HCT116 (cell line): Measurements from ENCODE around the gene B4GALT3. TPM values are rescaled to one million over a fixed set of nuclear protein-coding genes. Genes with fewer than 3 reads are reported as not detected.

ENCODE experiments used
- ATAC-seq: fragments of 200-7000 bp; cut with Tn5 transposase; 2 replicates; pipeline ENCODE4 v1.9.1; 2020; ENCODE audit warnings: mild to moderate bottlenecking, moderate library complexity
- BruUV-seq: library from RNA; stranded (reverse); fragments of 400-500 nt; replicated peaks from 2 replicates; lab custom pipeline; 2021; lab: Mats Ljungman, UMichigan
- CTCF ChIA-PET: fragments of 300-600 bp; sonication (Branson Sonifier 250); formaldehyde crosslinking; loops from one replicate; lab custom pipeline; 2021; ENCODE audit warnings: antibody characterized with exemption; lab: Charles Lee
- POLR2A ChIA-PET: fragments of 300-600, 350-600 bp; sonication (Branson Sonifier 250); formaldehyde crosslinking; loops from one replicate; lab custom pipeline; 2021; ENCODE audit warnings: antibody characterized with exemption; lab: Charles Lee
- RAD21 ChIA-PET, 2 experiments: fragments of 300-600 bp; sonication (Branson Sonifier 250); formaldehyde crosslinking; loops; one replicate each; lab custom pipeline; 2023; ENCODE audit warnings: low total read pairs in 2 of 2; ENCODE audit not compliant: uncharacterized antibody in 2 of 2, unreplicated experiment in 2 of 2, low non-redundant PET in 1 of 2; lab: Charles Lee
- DNase-seq: peaks from one replicate; pipeline ENCODE4 v3.0.0-alpha.2; 2010; ENCODE audit warnings: low read depth, low spot score
- H2AFZ ChIP-seq: fragments of 200-600 bp; shearing (Covaris generic), sonication (generic); 2 replicates; pipeline ENCODE4 v1.6.1; 2017; ENCODE audit warnings: low read depth, mixed run types, mixed read lengths, antibody characterized with exemption, low read length; ENCODE audit not compliant: poor library complexity, severe bottlenecking
- H3K27ac ChIP-seq: 2 replicates; pipeline ENCODE4 v1.5.1; 2012; ENCODE audit warnings: low read depth, low read length
- H3K27me3 ChIP-seq: fragments of 200-600 bp; sonication (generic); 2 replicates; pipeline ENCODE4 v1.6.1; 2016; ENCODE audit warnings: mixed run types, low read length, mixed read lengths; ENCODE audit not compliant: insufficient read depth
- H3K36me3 ChIP-seq, 2 experiments: fragments of 200-500 bp in 1 of 2; fragments of 200-600 bp in 1 of 2; sonication (Bioruptor generic) in 1 of 2; sonication (generic) in 1 of 2; 2 replicates each; pipeline versions ENCODE4 v1.5.1 to v1.6.1; 2014 to 2016; ENCODE audit warnings: low read length in 2 of 2, inconsistent platforms in 1 of 2, mixed read lengths in 1 of 2, mixed run types in 1 of 2; ENCODE audit not compliant: insufficient read depth in 2 of 2, control insufficient read depth in 1 of 2
- H3K4me1 ChIP-seq, 2 experiments: fragments of 200-600 bp in 1 of 2; sonication (generic) in 1 of 2; 2 replicates each; pipeline versions ENCODE4 v1.5.1 to v1.6.1; 2012 to 2017; ENCODE audit warnings: low read length in 2 of 2, inconsistent platforms in 1 of 2, mild to moderate bottlenecking in 1 of 2, mixed read lengths in 1 of 2, mixed run types in 1 of 2, moderate library complexity in 1 of 2; ENCODE audit not compliant: insufficient read depth in 2 of 2, control insufficient read depth in 1 of 2
- H3K4me2 ChIP-seq: fragments of 200-600 bp; sonication (generic); 2 replicates; pipeline ENCODE4 v1.6.1; 2017; ENCODE audit warnings: mixed run types, low read length, mixed read lengths
- H3K4me3 ChIP-seq, 2 experiments: fragments of 200-600 bp in 1 of 2; sonication (generic) in 1 of 2; replicated peaks in 1 of 2; 2 replicates each; pipeline ENCODE4 v1.5.1; 2011 to 2016; ENCODE audit warnings: low read length in 2 of 2, control low read depth in 1 of 2, low read depth in 1 of 2, mild to moderate bottlenecking in 1 of 2, mixed read lengths in 1 of 2, mixed run types in 1 of 2
- H3K79me2 ChIP-seq: fragments of 200-600 bp; sonication (generic); 2 replicates; pipeline ENCODE4 v1.6.1; 2017; ENCODE audit warnings: mild to moderate bottlenecking, mixed run types, low read length, moderate library complexity, mixed read lengths; ENCODE audit not compliant: insufficient read depth
- H3K9ac ChIP-seq: fragments of 200-600 bp; sonication (generic); 2 replicates; pipeline ENCODE4 v1.6.1; 2016; ENCODE audit warnings: low read length, mixed read lengths
- H3K9me2 ChIP-seq: fragments of 200-600 bp; sonication (generic), shearing (Covaris generic); 2 replicates; pipeline ENCODE4 v1.6.1; 2017; ENCODE audit warnings: mixed run types, mild to moderate bottlenecking, moderate library complexity; ENCODE audit not compliant: insufficient read depth
- H3K9me3 ChIP-seq, 2 experiments: fragments of 200-500 bp in 1 of 2; fragments of 200-600 bp in 1 of 2; sonication (Bioruptor generic) in 1 of 2; sonication (generic) in 1 of 2; 2 replicates each; pipeline ENCODE4 v1.6.1; 2014 to 2017; ENCODE audit warnings: low read length in 2 of 2, mixed read lengths in 2 of 2, inconsistent platforms in 1 of 2, low read depth in 1 of 2, mild to moderate bottlenecking in 1 of 2, mixed run types in 1 of 2, moderate library complexity in 1 of 2; ENCODE audit not compliant: control insufficient read depth in 1 of 2, insufficient read depth in 1 of 2
- H4K20me1 ChIP-seq: fragments of 200-600 bp; sonication (generic), shearing (Covaris generic); 2 replicates; pipeline ENCODE4 v1.6.1; 2017; ENCODE audit warnings: mixed run types, mild to moderate bottlenecking, moderate library complexity; ENCODE audit not compliant: insufficient read depth
- CTCF ChIP-seq, 3 experiments: fragments of 200-600 bp in 1 of 3; sonication (generic) in 1 of 3; IDR thresholded peaks in 2 of 3; conservative IDR thresholded peaks in 1 of 3; 2 replicates each; pipeline ENCODE4 v1.5.1; 2012 to 2017; ENCODE audit warnings: low read depth in 2 of 3, low read length in 2 of 3, antibody characterized with exemption in 1 of 3, borderline replicate concordance in 1 of 3, control low read depth in 1 of 3, mild to moderate bottlenecking in 1 of 3, mixed read lengths in 1 of 3, mixed run types in 1 of 3, moderate library complexity in 1 of 3; ENCODE audit not compliant: insufficient read depth in 1 of 3
- ELF1 ChIP-seq: IDR thresholded peaks from 2 replicates; pipeline ENCODE4 v1.6.1; 2012; ENCODE audit warnings: low read depth, borderline replicate concordance
- EZH2 ChIP-seq: fragments of 200-600 bp; sonication (generic); IDR thresholded peaks from 2 replicates; pipeline ENCODE4 v1.6.1; 2017; ENCODE audit warnings: antibody characterized with exemption, mixed run types
- EZH2phosphoT487 ChIP-seq: fragments of 200-600 bp; IDR thresholded peaks from 2 replicates; pipeline ENCODE4 v1.6.1; 2018; ENCODE audit warnings: antibody characterized with exemption, borderline replicate concordance
- FOSL1 ChIP-seq: IDR thresholded peaks from 2 replicates; pipeline ENCODE4 v1.6.1; 2012; ENCODE audit warnings: low read depth
- RAD21 ChIP-seq: IDR thresholded peaks from 2 replicates; pipeline ENCODE4 v1.6.1; 2012; ENCODE audit warnings: low read depth, mild to moderate bottlenecking
- REST ChIP-seq: IDR thresholded peaks from 2 replicates; pipeline ENCODE4 v1.6.1; 2012; ENCODE audit warnings: low read depth
- SP1 ChIP-seq: IDR thresholded peaks from 2 replicates; pipeline ENCODE4 v1.6.1; 2012; ENCODE audit warnings: low read depth
- TCF7L2 ChIP-seq: IDR thresholded peaks from 2 replicates; pipeline ENCODE4 v1.7.0; 2011; ENCODE audit warnings: borderline replicate concordance, inconsistent platforms; ENCODE audit not compliant: insufficient read depth, insufficient read length; ENCODE audit errors: extremely low read depth
- YY1 ChIP-seq: IDR thresholded peaks from 2 replicates; pipeline ENCODE4 v1.6.1; 2011; ENCODE audit warnings: low read length, low read depth, moderate library complexity, mild to moderate bottlenecking; ENCODE audit not compliant: insufficient replicate concordance; ENCODE audit errors: extremely low read depth
- ZFX ChIP-seq: fragments of 450-650 bp; IDR thresholded peaks from 2 replicates; pipeline ENCODE4 v1.6.1; 2017
- ZNF274 ChIP-seq: fragments of 200-500 bp; sonication (Bioruptor generic); IDR thresholded peaks from 2 replicates; pipeline ENCODE4 v1.6.1; 2014; ENCODE audit warnings: mild to moderate bottlenecking, low read depth, low read length, inconsistent platforms
- intact Hi-C: fragments of 100-400 bp; cut with micrococcal nuclease; formaldehyde crosslinking; loops from 2 replicates; pipeline ENCODE4 v1.10.0; 2022
- total RNA-seq: library from RNA; stranded (reverse); gene quantifications from one replicate; pipeline ENCODE4 v1.2.1, GENCODE V29; 2021; ENCODE audit not compliant: unreplicated experiment

The B4GALT3 gene
- total RNA-seq, 1 experiment from 2014 or later = 53.7 TPM

GRCh38 chr1:161198897-161199431, 21.7 kb upstream of the B4GALT3 start, which contains the start of gene ADAMTS4:
TSS of gene ADAMTS4 (minus strand) at chr1:161199054. CDS start at chr1:161198627, 427 bp downstream.
- peaks cover under 1 to 7% of the 10 kb centered on the region in 2 experiments; a peak in 2 of 4 replicates for H3K36me3 ChIP-seq
- TF ChIP-seq YY1 = no peak
- no peak for TF ChIP-seq SP1
- TF ChIP-seq ZFX = no peak
- TF ChIP-seq RAD21 = no peak
- TF ChIP-seq ZNF274 = no peak
- TF ChIP-seq ELF1 = no peak
- no peak for TF ChIP-seq EZH2
- no peak for TF ChIP-seq TCF7L2
- no peak within 1 kb of the TSS for H3K9ac ChIP-seq
- no peak within 1 kb of the TSS for H2AFZ ChIP-seq
- H4K20me1 ChIP-seq = no peaks in the 10 kb centered on the region
- RAD21 ChIA-PET = no interaction called here
- intact Hi-C loops = no loop called here
- BruUV-seq = no TSS peak
- POLR2A ChIA-PET = no interaction called here
- no peak within 1 kb of the TSS for H3K27ac ChIP-seq
- no peaks in the 10 kb centered on the region for H3K9me3 ChIP-seq
- H3K4me3 ChIP-seq = no peak within 1 kb of the TSS
- DNase-seq = no peak
- CTCF ChIA-PET = interaction anchor here (1.0 to 1.6 kb wide), 2 partner anchors 18 to 241 kb away, joined by 3 to 4 read pairs; no protein-coding TSS in a partner anchor
- no peaks in the 10 kb centered on the region for H3K27me3 ChIP-seq
- no peak within 1 kb of the TSS for H3K4me2 ChIP-seq
- H3K4me1 ChIP-seq = peaks cover 8 to 38% of the 10 kb centered on the region in 2 experiments; a peak in 3 of 4 replicates
- no peaks in the 10 kb centered on the region for H3K9me2 ChIP-seq
- peaks cover 17% of the 10 kb centered on the region for H3K79me2 ChIP-seq
- no peak for ATAC-seq

GRCh38 chr1:161198194-161198896, 21.0 kb upstream of the B4GALT3 start:
- no peak overlapping the region for H3K4me2 ChIP-seq
- 0 out of 4 replicates have a peak, but pooled peaks cover 0 to 1% of the 10 kb centered on the region in 2 experiments for H3K36me3 ChIP-seq
- H3K4me1 ChIP-seq = peaks cover 6 to 33% of the 10 kb centered on the region in 2 experiments; a peak in 3 of 4 replicates
- H3K9me3 ChIP-seq = no peaks in the 10 kb centered on the region
- CTCF ChIA-PET = interaction anchor here (1.0 to 1.6 kb wide), 2 partner anchors 17 to 242 kb away, joined by 3 to 4 read pairs; no protein-coding TSS in a partner anchor
- H3K79me2 ChIP-seq = peaks cover 11% of the 10 kb centered on the region
- POLR2A ChIA-PET = no interaction called here
- no TSS peak for BruUV-seq
- ATAC-seq (no peak), DNase-seq (no peak)
- H4K20me1 ChIP-seq = no peaks in the 10 kb centered on the region
- no peaks in the 10 kb centered on the region for H3K27me3 ChIP-seq
- H3K9me2 ChIP-seq = no peaks in the 10 kb centered on the region
- RAD21 ChIA-PET = no interaction called here
- H3K27ac ChIP-seq = no peak overlapping the region
- H2AFZ ChIP-seq = no peak overlapping the region
- no peak overlapping the region for H3K4me3 ChIP-seq
- intact Hi-C loops = no loop called here
- H3K9ac ChIP-seq = no peak overlapping the region
- TF ChIP-seq EZH2phosphoT487 = no peak
- no peak for TF ChIP-seq FOSL1
- no peak for TF ChIP-seq CTCF (IDR thresholded peaks at IDR 0.05 in 2 of 3, conservative IDR thresholded peaks at IDR 0.05 in 1 of 3; ENCODE audit: borderline replicate concordance in 1 of 3, insufficient read depth in 1 of 3, low read depth in 2 of 3, low read length in 2 of 3)
- TF ChIP-seq EZH2 = no peak
- TF ChIP-seq REST = no peak
